Measurements from ENCODE around the gene SKIC3.

GRCh38 chr5:95511606-95512005, 43.2 kb downstream of the SKIC3 start:
- no peak for TF ChIP-seq POLR2A (IDR thresholded peaks at IDR 0.05)
- no peak for TF ChIP-seq CTCF (IDR thresholded peaks at IDR 0.05)

All from testis (tissue), 2 donors.